Gastroesophageal sphincter (tissue), 4 donors: ENCODE measurements around the gene PLEKHA7. TPM values are rescaled to one million over a fixed set of nuclear protein-coding genes. Genes with fewer than 3 reads are reported as not detected.
"Not testable (repeated sequence)": the region's sequence is repeated elsewhere in the genome, so short reads cannot be mapped to it uniquely, and the experiment has no call there.

Experiments used
- ATAC-seq: fragments of 150-250 bp; one replicate; pipeline ENCODE4 v1.9.1; 2016; ENCODE audit warnings: mild to moderate bottlenecking, moderate library complexity
- H3K27ac ChIP-seq, 4 donors: fragments of 200-600 bp; sonication (generic) in 3 of 4; 1 replicate in 3 of 4; 2 replicates in 1 of 4; pipeline ENCODE4 v1.5.1; 2016 to 2019
- H3K27me3 ChIP-seq: fragments of 200-600 bp; sonication (generic); one replicate; pipeline ENCODE4 v1.5.1; 2019
- H3K36me3 ChIP-seq, 2 donors: fragments of 200-600 bp; sonication (generic); one replicate each; pipeline ENCODE4 v1.5.1; 2019; ENCODE audit warnings: control low read depth in 1 of 2
- H3K4me1 ChIP-seq, 3 donors: fragments of 200-600 bp; sonication (generic); 1 replicate in 2 of 3; 2 replicates in 1 of 3; pipeline ENCODE4 v1.5.1; 2016 to 2019; ENCODE audit warnings: control low read depth in 2 of 3
- H3K4me3 ChIP-seq, 2 donors: fragments of 200-600 bp; sonication (generic); one replicate each; pipeline ENCODE4 v1.5.1; 2019; ENCODE audit warnings: mild to moderate bottlenecking in 1 of 2, moderate library complexity in 1 of 2
- H3K9me3 ChIP-seq, 3 donors: fragments of 200-600 bp; sonication (generic); one replicate each; pipeline ENCODE4 v1.5.1; 2017 to 2019; ENCODE audit warnings: control low read depth in 2 of 3
- CTCF ChIP-seq, 4 experiments: fragments of 200-600 bp in 2 of 4; fragments of 450-650 bp in 2 of 4; sonication (generic) in 1 of 4; IDR thresholded peaks; one replicate each; pipeline ENCODE4 v1.5.1; 2017 to 2019; ENCODE audit warnings: antibody characterized with exemption in 4 of 4, mild to moderate bottlenecking in 2 of 4, moderate library complexity in 2 of 4
- EP300 ChIP-seq: sonication (generic); formaldehyde crosslinking; IDR thresholded peaks from one replicate; pipeline ENCODE4 v1.6.1; 2017; ENCODE audit warnings: antibody characterized with exemption, mild to moderate bottlenecking
- POLR2A ChIP-seq, 2 donors: fragments of 450-650 bp; IDR thresholded peaks; one replicate each; pipeline ENCODE4 v1.6.1; 2017; ENCODE audit warnings: antibody characterized with exemption in 2 of 2, mild to moderate bottlenecking in 2 of 2, moderate library complexity in 1 of 2
- POLR2AphosphoS5 ChIP-seq: sonication (generic); formaldehyde crosslinking; IDR thresholded peaks from one replicate; pipeline ENCODE4 v1.6.1; 2017; ENCODE audit warnings: antibody characterized with exemption
- WGBS, 2 donors: methylation state at CpG; one replicate each; pipeline ENCODE4 v1.1.5; 2018; ENCODE audit warnings: low coverage in 1 of 2; 5-methylcytosine and 5-hydroxymethylcytosine counted together
- total RNA-seq, 4 donors: library from RNA; depleted of rRNA; stranded (reverse); fragments of >200 nt; gene quantifications; one replicate each; pipeline ENCODE4 v1.1.0, GENCODE V29; 2016

PLEKHA7 gene
- total RNA-seq, 4 donors from 2014 or later: 8.6 to 13.2 (median 12.2) TPM

DNA sequence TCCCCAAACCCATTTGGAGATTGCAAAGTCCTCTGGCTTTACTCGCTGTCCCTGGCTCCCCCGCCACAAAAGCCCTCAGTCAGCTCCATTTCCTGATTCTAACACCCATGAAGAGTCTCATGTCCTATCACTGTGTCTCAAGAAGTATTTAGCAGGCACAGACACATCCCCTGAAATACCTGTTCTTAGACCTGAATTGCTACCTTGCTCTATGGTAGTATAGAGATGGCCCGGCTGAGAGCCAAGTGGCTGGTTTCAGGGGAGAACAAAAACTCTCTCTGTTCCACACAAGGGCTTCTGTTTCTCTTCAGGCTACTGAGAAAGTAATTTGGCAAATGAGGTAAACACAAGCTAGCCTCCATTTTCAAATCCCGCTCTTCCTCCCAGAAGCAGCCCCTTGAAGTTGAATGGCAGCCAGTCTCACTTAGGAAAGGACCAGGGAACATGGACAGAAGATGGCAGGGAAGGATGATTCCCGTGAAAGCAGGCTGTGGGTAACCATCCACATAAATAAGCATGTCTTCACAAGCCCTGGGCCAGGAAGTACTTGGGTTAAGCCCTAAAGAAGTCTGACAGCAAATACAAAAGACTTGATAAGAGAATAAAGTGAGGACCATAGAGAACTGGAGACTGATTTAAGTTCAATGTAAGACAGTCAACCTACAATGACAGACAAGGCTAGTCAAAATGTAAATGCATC is 138.0 kb downstream of the PLEKHA7 start:
- 96 to 100% methylated on average over 2 to 3 of the region's 5 CpGs for WGBS, 2 donors
- no peaks in the 10 kb centered on the region for H3K9me3 ChIP-seq
- H3K4me1 ChIP-seq: peaks cover 0 to 5% (median 0%) of the 10 kb centered on the region in 3 donors
- H3K36me3 ChIP-seq: no peaks in the 10 kb centered on the region
- H3K27ac ChIP-seq: no peak overlapping the region
- H3K4me3 ChIP-seq: no peak overlapping the region
- TF ChIP-seq CTCF (IDR thresholded peaks at IDR 0.05): no peak
- no peak for TF ChIP-seq POLR2A (IDR thresholded peaks at IDR 0.05)
- TF ChIP-seq POLR2AphosphoS5: no peak
- no peak for TF ChIP-seq EP300
- H3K27me3 ChIP-seq: no peaks in the 10 kb centered on the region
- ATAC-seq: no peak

GRCh38 chr11:16874275-16874975 is 139.8 kb downstream of the PLEKHA7 start:
- H3K9me3 ChIP-seq: no peaks in the 10 kb centered on the region
- no peaks in the 10 kb centered on the region for H3K4me1 ChIP-seq
- H3K4me3 ChIP-seq: no peak overlapping the region
- peaks cover 0 to 4% of the 10 kb centered on the region in 2 donors for H3K36me3 ChIP-seq
- no peaks in the 10 kb centered on the region for H3K27me3 ChIP-seq
- no peak for ATAC-seq
- 85 to 100% methylated on average over 1 to 3 of the region's 4 CpGs for WGBS, 2 donors
- TF ChIP-seq CTCF (IDR thresholded peaks at IDR 0.05): no peak
- no peak for TF ChIP-seq POLR2A (IDR thresholded peaks at IDR 0.05)
- no peak for TF ChIP-seq POLR2AphosphoS5
- no peak for TF ChIP-seq EP300
- H3K27ac ChIP-seq: no peak overlapping the region

DNA sequence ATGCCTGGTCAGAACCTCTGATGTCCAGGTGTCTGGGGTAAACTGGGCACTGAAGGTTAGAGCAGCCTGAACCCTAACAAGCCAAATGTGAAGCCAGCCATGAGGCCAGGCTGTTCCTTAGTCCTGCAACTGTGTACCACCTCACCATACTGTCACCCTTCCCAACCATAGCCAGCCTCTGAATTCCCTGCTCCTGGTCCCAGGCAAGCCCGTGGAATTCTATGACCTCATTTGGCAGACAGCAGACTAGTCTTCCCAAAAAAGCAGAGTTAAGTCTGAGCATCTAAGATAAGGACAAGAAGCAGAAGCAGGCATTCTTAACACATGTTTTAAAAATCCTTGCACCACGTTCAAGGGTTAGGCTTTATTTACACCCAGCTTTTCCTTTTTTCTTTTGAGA is 140.9 kb downstream of the PLEKHA7 start:
- Histone ChIP-seq H3K9me3 (no peaks in the 10 kb centered on the region), H3K4me1 (no peaks in the 10 kb centered on the region), H3K27me3 (no peaks in the 10 kb centered on the region), H3K4me3 (no peak overlapping the region), H3K27ac (no peak overlapping the region), H3K36me3 (peaks cover 0 to 14% of the 10 kb centered on the region in 2 donors)
- TF ChIP-seq EP300: no peak
- 10 to 15% methylated on average over 2 of the region's 2 CpGs for WGBS, 2 donors
- no peak for ATAC-seq

DNA sequence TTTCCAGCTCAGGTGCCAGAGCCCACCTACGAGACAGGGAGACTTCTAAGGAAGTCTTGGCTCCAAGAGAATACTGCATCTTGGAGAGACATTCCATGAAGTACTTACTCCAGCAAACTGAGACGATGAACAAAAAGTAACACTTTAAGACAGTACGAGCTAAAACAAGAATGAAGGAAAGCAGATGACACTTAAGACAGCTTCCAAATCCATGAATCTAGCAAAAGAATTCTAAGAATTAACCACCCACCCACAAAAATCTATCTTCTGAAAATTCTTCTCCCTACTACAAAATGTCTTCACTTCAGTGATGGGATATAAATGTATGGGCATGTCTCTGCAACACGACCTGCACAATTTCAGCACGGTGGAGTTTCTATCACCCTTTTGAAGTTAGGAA is 142.8 kb downstream of the PLEKHA7 start:
- no peak overlapping the region for H3K27ac ChIP-seq
- 33 to 55% methylated on average over 4 to 5 of the region's 5 CpGs for WGBS, 2 donors
- H3K36me3 ChIP-seq: peaks cover 0 to 16% of the 10 kb centered on the region in 2 donors
- TF ChIP-seq POLR2A (IDR thresholded peaks at IDR 0.05): no peak
- TF ChIP-seq EP300: no peak
- no peak for TF ChIP-seq POLR2AphosphoS5
- no peak for TF ChIP-seq CTCF (IDR thresholded peaks at IDR 0.05)
- no peak for ATAC-seq
- H3K4me3 ChIP-seq: no peak overlapping the region
- H3K9me3 ChIP-seq: no peaks in the 10 kb centered on the region
- no peaks in the 10 kb centered on the region for H3K4me1 ChIP-seq
- H3K27me3 ChIP-seq: no peaks in the 10 kb centered on the region

- peaks cover 0 to 16% of the 10 kb centered on the region in 2 donors for H3K36me3 ChIP-seq
- H3K4me1 ChIP-seq: peaks cover 0 to 18% (median 0%) of the 10 kb centered on the region in 3 donors
- no peak for ATAC-seq
- TF ChIP-seq CTCF (IDR thresholded peaks at IDR 0.05) (no peak), POLR2A (IDR thresholded peaks at IDR 0.05) (no peak), POLR2AphosphoS5 (no peak), EP300 (no peak)
- H3K27me3 ChIP-seq: no peaks in the 10 kb centered on the region
- WGBS, 2 donors: 71 to 78% methylated on average over 1 of the region's 1 CpG
- H3K4me3 ChIP-seq: no peak overlapping the region
- H3K27ac ChIP-seq: no peak overlapping the region
- no peaks in the 10 kb centered on the region for H3K9me3 ChIP-seq
Measured at GRCh38 chr11:16867097-16867496, 147.1 kb downstream of the PLEKHA7 start.

GRCh38 chr11:16864428-16864827 is 149.8 kb downstream of the PLEKHA7 start:
- not testable (repeated sequence) for H3K27me3 ChIP-seq, ATAC-seq, H3K27ac ChIP-seq, H3K9me3 ChIP-seq, H3K4me3 ChIP-seq
- WGBS, 2 donors: 88 to 92% methylated on average over 1 of the region's 1 CpG
- Histone ChIP-seq H3K36me3 (peaks cover 0 to 13% of the 10 kb centered on the region in 2 donors), H3K4me1 (peaks cover 0 to 20% (median 0%) of the 10 kb centered on the region in 3 donors)
